AG10803 (cell line): ENCODE results near the gene KIF15.
"Not testable (repeated sequence)": the region's sequence is repeated elsewhere in the genome, so short reads cannot be mapped to it uniquely, and the experiment has no call there.

Experiments used
- DNase-seq: peaks from one replicate; pipeline ENCODE4 v3.0.0; 2010; ENCODE audit warnings: low read depth
- H3K4me3 ChIP-seq: 2 replicates; pipeline ENCODE4 v1.5.1; 2011; ENCODE audit warnings: mild to moderate bottlenecking, low read length, control low read depth
- TF ChIP-seq, protein P1 (sequence below): conservative IDR thresholded peaks from 2 replicates; pipeline ENCODE4 v1.5.1; 2011; ENCODE audit warnings: mild to moderate bottlenecking, low read length, control low read depth, inconsistent platforms

KIF15 gene

DNA sequence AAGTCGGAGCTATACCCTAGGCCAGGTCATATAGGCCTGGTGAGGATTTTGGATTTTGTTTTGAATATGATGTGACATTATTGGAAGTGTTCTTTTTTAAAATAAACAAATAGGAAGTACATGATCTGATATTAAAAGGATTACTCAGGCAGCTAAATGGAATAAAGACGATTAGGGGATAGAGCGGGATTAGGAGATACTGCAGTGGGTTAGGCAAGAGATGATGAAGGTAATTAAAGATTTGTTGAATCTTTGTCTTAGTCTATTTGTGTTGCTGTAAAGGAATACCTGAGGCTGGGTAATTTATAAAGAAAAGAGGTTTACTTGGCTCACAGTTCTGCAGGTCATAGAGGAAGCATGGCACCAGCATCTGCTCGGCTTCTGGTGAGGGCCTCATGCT lies 21.3 kb downstream of the KIF15 start:
- no peak overlapping the region for H3K4me3 ChIP-seq
- no peak for DNase-seq
- TF ChIP-seq, protein P1, sequence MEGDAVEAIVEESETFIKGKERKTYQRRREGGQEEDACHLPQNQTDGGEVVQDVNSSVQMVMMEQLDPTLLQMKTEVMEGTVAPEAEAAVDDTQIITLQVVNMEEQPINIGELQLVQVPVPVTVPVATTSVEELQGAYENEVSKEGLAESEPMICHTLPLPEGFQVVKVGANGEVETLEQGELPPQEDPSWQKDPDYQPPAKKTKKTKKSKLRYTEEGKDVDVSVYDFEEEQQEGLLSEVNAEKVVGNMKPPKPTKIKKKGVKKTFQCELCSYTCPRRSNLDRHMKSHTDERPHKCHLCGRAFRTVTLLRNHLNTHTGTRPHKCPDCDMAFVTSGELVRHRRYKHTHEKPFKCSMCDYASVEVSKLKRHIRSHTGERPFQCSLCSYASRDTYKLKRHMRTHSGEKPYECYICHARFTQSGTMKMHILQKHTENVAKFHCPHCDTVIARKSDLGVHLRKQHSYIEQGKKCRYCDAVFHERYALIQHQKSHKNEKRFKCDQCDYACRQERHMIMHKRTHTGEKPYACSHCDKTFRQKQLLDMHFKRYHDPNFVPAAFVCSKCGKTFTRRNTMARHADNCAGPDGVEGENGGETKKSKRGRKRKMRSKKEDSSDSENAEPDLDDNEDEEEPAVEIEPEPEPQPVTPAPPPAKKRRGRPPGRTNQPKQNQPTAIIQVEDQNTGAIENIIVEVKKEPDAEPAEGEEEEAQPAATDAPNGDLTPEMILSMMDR = no peak

- TF ChIP-seq, protein P1 = no peak
- DNase-seq = peak; percentile 5
- no peak overlapping the region for H3K4me3 ChIP-seq
Observed at GRCh38 chr3:44795197-44795596, 33.6 kb downstream of the KIF15 start.

GRCh38 chr3:44802011-44802410 lies 40.4 kb downstream of the KIF15 start:
- TF ChIP-seq, protein P1 = no peak
- DNase-seq = no peak
- H3K4me3 ChIP-seq = no peak overlapping the region

DNA sequence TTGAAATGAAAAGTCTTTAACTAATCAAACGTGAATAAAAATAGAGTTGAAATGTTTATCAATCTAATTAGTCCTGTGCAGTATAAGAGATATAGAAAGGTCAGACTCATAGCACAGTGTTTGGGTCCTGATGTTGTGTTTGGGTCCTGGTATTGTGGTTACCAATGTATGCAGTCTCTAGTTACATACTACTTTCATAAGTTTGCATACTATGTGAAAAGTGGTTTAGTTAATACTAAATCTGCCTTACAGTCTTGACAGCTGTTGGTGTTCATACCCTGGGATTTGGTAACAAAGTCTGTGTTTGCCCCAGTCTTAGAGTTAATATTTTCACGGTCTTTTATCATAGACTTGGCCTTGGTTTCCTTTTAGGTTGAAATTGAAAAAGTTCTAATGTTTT lies 41.7 kb downstream of the KIF15 start:
- DNase-seq = no peak
- TF ChIP-seq, protein P1 = no peak
- no peak overlapping the region for H3K4me3 ChIP-seq

GRCh38 chr3:44805960-44806359 lies 44.4 kb downstream of the KIF15 start:
- DNase-seq = no peak
- TF ChIP-seq, protein P1 = no peak
- no peak overlapping the region for H3K4me3 ChIP-seq

GRCh38 chr3:44814751-44815150 lies 53.2 kb downstream of the KIF15 start:
- no peak overlapping the region for H3K4me3 ChIP-seq
- DNase-seq = no peak
- TF ChIP-seq, protein P1 = no peak

- DNase-seq, H3K4me3 ChIP-seq: not testable (repeated sequence)
Observed at GRCh38 chr3:44816334-44816733, 54.7 kb downstream of the KIF15 start.

DNA sequence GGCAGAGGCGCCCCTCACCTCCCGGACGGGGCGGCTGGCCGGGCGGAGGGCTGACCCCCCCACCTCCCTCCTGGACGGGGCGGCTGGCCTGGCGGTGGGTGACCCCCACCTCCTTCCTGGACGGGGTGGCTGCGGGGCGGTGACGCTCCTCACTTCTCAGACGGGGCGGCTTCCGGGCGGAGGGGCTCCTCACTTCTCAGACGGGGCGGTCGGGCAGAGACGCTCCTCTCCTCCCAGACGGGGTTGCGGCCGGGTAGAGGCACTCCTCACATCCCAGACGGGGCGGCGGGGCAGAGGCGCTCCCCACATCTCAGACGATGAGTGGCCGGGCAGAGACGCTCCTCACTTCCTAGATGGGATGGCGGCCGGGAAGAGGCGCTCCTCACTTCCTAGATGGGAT lies 59.6 kb downstream of the KIF15 start:
- DNase-seq, H3K4me3 ChIP-seq: not testable (repeated sequence)
